ENCODE results near the gene NDUFAF3.

DNA sequence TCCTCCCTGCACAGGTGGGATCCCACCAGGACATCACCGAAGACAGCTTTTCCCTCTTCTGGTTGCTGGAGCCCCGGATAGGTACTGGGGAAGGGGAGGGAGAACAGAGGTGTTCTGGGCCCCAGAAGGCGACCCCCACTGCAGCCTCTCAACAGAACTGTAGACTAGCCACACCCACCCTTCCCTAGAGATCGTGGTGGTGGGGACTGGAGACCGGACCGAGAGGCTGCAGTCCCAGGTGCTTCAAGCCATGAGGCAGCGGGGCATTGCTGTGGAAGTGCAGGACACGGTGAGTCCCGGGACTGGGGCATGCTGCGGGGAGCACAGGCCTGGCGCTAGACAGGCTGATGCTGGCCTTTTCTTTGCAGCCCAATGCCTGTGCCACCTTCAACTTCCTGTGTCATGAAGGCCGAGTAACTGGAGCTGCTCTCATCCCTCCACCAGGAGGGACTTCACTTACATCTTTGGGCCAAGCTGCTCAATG, 809 bp downstream of the NDUFAF3 start:
- TF ChIP-seq CTCF (IDR thresholded peaks at IDR 0.05) (no peak), EZH2 (IDR thresholded peaks at IDR 0.05; ENCODE audit: borderline replicate concordance, insufficient read depth, low read depth, low read length, poor library complexity, severe bottlenecking) (no peak)
